ENCODE results near the gene CTNNA2.

- no peak for TF ChIP-seq CTCF (IDR thresholded peaks at IDR 0.05; ENCODE audit: low read depth, low read length)
- TF ChIP-seq EZH2phosphoT487 (IDR thresholded peaks at IDR 0.05; ENCODE audit: low read depth), result no peak
Observed at GRCh38 chr2:80037310-80037709, 524.5 kb downstream of the CTNNA2 start.

All from OCI-LY3 (cell line).